Endodermal cell (in vitro differentiated cells): ENCODE measurements around the gene CCNI2. TPM values are rescaled to one million over a fixed set of nuclear protein-coding genes. Genes with fewer than 3 reads are reported as not detected.

Experiments
- DNase-seq: peaks from one replicate; pipeline ENCODE4 v3.0.0-alpha.2; 2017
- H3K27ac ChIP-seq: 2 replicates; pipeline ENCODE4 v1.5.1; 2013; ENCODE audit warnings: mild to moderate bottlenecking, low read depth, low read length, moderate library complexity
- H3K27me3 ChIP-seq: 2 replicates; pipeline ENCODE4 v1.6.1; 2013; ENCODE audit warnings: mild to moderate bottlenecking, low read length, moderate library complexity; ENCODE audit not compliant: insufficient read depth, control insufficient read depth, poor library complexity, severe bottlenecking
- H3K36me3 ChIP-seq: 2 replicates; pipeline ENCODE4 v1.7.0; 2013; ENCODE audit warnings: mild to moderate bottlenecking, low read length, moderate library complexity; ENCODE audit not compliant: control insufficient read depth, insufficient read depth
- H3K4me1 ChIP-seq: one replicate; pipeline ENCODE4 v1.7.0; 2013; ENCODE audit warnings: low read length; ENCODE audit not compliant: control insufficient read depth, insufficient read depth
- H3K4me3 ChIP-seq: 2 replicates; pipeline ENCODE4 v1.5.1; 2013; ENCODE audit warnings: mild to moderate bottlenecking, low read length, moderate library complexity
- H3K9ac ChIP-seq: 2 replicates; pipeline ENCODE4 v1.6.1; 2013; ENCODE audit warnings: mild to moderate bottlenecking, low read length, moderate library complexity; ENCODE audit not compliant: poor library complexity, severe bottlenecking; ENCODE audit errors: extremely low read depth
- H3K9me3 ChIP-seq: 2 replicates; pipeline ENCODE4 v1.6.1; 2013; ENCODE audit warnings: mild to moderate bottlenecking, low read length, moderate library complexity; ENCODE audit not compliant: control insufficient read depth
- H3K27ac Mint-ChIP-seq: 2 replicates; pipeline ENCODE4 v1.8.0; 2020; ENCODE audit warnings: mixed read lengths
- H3K27me3 Mint-ChIP-seq: 2 replicates; pipeline ENCODE4 v1.8.0; 2021; ENCODE audit warnings: mild to moderate bottlenecking, mixed read lengths; ENCODE audit not compliant: insufficient read depth
- H3K36me3 Mint-ChIP-seq: 2 replicates; pipeline ENCODE4 v1.8.0; 2020; ENCODE audit warnings: low read depth, mixed read lengths
- H3K4me1 Mint-ChIP-seq: 2 replicates; pipeline ENCODE4 v1.8.0; 2020; ENCODE audit warnings: mixed read lengths
- H3K4me3 Mint-ChIP-seq: 2 replicates; pipeline ENCODE4 v1.8.0; 2020; ENCODE audit warnings: mild to moderate bottlenecking, moderate library complexity, mixed read lengths
- H3K9me3 Mint-ChIP-seq: 2 replicates; pipeline ENCODE4 v1.8.0; 2020; ENCODE audit warnings: mild to moderate bottlenecking, mixed read lengths
- CTCF ChIP-seq: fragments of 200-600 bp; sonication (generic); conservative IDR thresholded peaks from 2 replicates; pipeline ENCODE4 v1.5.0; 2021; ENCODE audit warnings: antibody characterized with exemption, mild to moderate bottlenecking
- WGBS, 2 experiments: methylation state at CpG; one replicate each; pipeline versions ENCODE4 v1.1.5 to v1.1.7; 2013; ENCODE audit warnings: missing lambda C conversion rate in 2 of 2, mixed read lengths in 1 of 2; ENCODE audit not compliant: insufficient coverage in 1 of 2, insufficient read length in 1 of 2; 5-methylcytosine and 5-hydroxymethylcytosine counted together
- total RNA-seq, 2 donors: library from RNA; stranded (reverse); fragmentation: NEBNext Ultra II Directional in 1 of 2; extraction: Animal tissue kit (Norgen Biotek cat#: 25700) in 1 of 2; gene quantifications; 2 replicates in 1 of 2; 3 replicates in 1 of 2; pipeline ENCODE4 v1.2.1, GENCODE V29; 2021

The CCNI2 gene
- total RNA-seq, 2 donors from 2014 or later: 1.2 to 1.3 TPM

GRCh38 chr5:132785864-132786263 is 38.6 kb downstream of the CCNI2 start:
- Histone ChIP-seq H3K9ac (no peak overlapping the region), H3K36me3 (no peaks in the 10 kb centered on the region), H3K27me3 (peaks cover 19% of the 10 kb centered on the region), H3K4me1 (peaks cover 5% of the 10 kb centered on the region), H3K9me3 (no peaks in the 10 kb centered on the region), H3K4me3 (no peak overlapping the region), H3K27ac (no peak overlapping the region)
- Mint-ChIP-seq H3K36me3 (no peaks in the 10 kb centered on the region), H3K4me1 (peaks cover 29% of the 10 kb centered on the region), H3K9me3 (no peaks in the 10 kb centered on the region), H3K4me3 (no peak overlapping the region), H3K27me3 (peaks cover 24% of the 10 kb centered on the region), H3K27ac (no peak overlapping the region)
- 94% methylated on average over 2 to 4 of the region's 4 CpGs for WGBS, 2 experiments
- TF ChIP-seq CTCF: no peak
- DNase-seq: no peak

- no peaks in the 10 kb centered on the region for H3K36me3 Mint-ChIP-seq
- no peak overlapping the region for H3K27ac Mint-ChIP-seq
These were observed 39.9 kb downstream of the CCNI2 start for GRCh38 chr5:132787076-132787475.

GRCh38 chr5:132788508-132788907 is 41.3 kb downstream of the CCNI2 start:
- WGBS, 2 experiments: 80 to 83% methylated on average over 1 of the region's 1 CpG
- H3K9me3 ChIP-seq: no peaks in the 10 kb centered on the region
- no peak overlapping the region for H3K9ac ChIP-seq
- Mint-ChIP-seq H3K27ac (no peak overlapping the region), H3K4me3 (no peak overlapping the region), H3K4me1 (peaks cover 29% of the 10 kb centered on the region), H3K27me3 (peaks cover 16% of the 10 kb centered on the region), H3K36me3 (no peaks in the 10 kb centered on the region), H3K9me3 (no peaks in the 10 kb centered on the region)
- peaks cover 5% of the 10 kb centered on the region for H3K4me1 ChIP-seq
- DNase-seq: no peak
- H3K27me3 ChIP-seq: peaks cover 17% of the 10 kb centered on the region
- no peak overlapping the region for H3K4me3 ChIP-seq
- no peak for TF ChIP-seq CTCF
- H3K36me3 ChIP-seq: no peaks in the 10 kb centered on the region
- H3K27ac ChIP-seq: no peak overlapping the region

More at GRCh38 chr5:132787076-132787475, 39.9 kb downstream of the CCNI2 start:
- 100% methylated on average over 1 of the region's 1 CpG for WGBS, 2 experiments
- Histone ChIP-seq H3K9me3 (no peaks in the 10 kb centered on the region), H3K36me3 (no peaks in the 10 kb centered on the region), H3K4me3 (no peak overlapping the region), H3K27ac (no peak overlapping the region), H3K4me1 (peaks cover 5% of the 10 kb centered on the region), H3K9ac (no peak overlapping the region), H3K27me3 (peaks cover 9% of the 10 kb centered on the region)
- no peak for DNase-seq
- no peak for TF ChIP-seq CTCF
- Mint-ChIP-seq H3K9me3 (no peaks in the 10 kb centered on the region), H3K27me3 (peaks cover 14% of the 10 kb centered on the region), H3K4me3 (no peak overlapping the region), H3K4me1 (peaks cover 29% of the 10 kb centered on the region)
